GM12872 (cell line): ENCODE data around the gene PRDM5.

Source experiments
- TF ChIP-seq, protein P1 (sequence below): IDR thresholded peaks from 3 replicates; pipeline ENCODE4 v1.5.1; 2011; ENCODE audit warnings: low read depth, mild to moderate bottlenecking, low read length, moderate library complexity; ENCODE audit not compliant: insufficient read depth

PRDM5 gene

DNA sequence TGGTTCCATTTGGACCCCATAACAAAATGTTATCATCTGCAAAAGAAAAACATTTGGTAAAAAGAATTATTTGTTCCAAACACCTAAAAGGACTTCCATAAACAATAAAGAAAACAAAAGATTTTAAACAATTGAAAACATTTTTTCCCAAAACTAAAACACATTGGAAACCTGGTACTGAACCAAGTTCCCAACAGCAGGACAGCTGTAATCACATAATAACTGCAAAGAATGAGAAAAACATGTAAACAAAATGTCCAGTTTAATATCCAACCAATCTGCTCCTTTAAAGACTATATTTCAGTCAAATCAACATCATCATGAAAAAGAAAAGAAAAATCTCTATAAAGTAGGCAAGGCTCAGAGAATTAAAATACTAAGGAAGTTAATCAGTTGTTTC lies 36.3 kb downstream of the PRDM5 start:
- TF ChIP-seq, protein P1, sequence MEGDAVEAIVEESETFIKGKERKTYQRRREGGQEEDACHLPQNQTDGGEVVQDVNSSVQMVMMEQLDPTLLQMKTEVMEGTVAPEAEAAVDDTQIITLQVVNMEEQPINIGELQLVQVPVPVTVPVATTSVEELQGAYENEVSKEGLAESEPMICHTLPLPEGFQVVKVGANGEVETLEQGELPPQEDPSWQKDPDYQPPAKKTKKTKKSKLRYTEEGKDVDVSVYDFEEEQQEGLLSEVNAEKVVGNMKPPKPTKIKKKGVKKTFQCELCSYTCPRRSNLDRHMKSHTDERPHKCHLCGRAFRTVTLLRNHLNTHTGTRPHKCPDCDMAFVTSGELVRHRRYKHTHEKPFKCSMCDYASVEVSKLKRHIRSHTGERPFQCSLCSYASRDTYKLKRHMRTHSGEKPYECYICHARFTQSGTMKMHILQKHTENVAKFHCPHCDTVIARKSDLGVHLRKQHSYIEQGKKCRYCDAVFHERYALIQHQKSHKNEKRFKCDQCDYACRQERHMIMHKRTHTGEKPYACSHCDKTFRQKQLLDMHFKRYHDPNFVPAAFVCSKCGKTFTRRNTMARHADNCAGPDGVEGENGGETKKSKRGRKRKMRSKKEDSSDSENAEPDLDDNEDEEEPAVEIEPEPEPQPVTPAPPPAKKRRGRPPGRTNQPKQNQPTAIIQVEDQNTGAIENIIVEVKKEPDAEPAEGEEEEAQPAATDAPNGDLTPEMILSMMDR, result no peak

DNA sequence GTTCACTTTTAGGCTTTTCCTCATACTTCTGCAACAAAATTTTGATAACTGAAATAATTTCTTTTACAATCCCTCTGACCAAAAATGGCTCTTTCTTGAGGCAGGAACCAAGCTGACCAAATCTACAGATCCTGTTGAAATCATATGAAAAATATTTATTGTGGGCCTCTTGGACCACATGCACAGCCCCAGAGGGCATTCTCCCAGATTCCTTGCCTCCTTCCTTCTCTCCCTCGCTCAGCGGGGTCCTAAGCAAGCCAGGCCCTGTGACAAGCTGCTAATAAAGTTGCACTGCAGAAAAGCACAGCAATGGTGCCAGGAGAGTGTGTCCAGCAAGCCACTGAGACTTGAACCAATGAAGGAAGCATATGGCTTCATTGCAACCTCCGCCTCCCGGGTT lies 40.7 kb downstream of the PRDM5 start:
- TF ChIP-seq, protein P1, result no peak

DNA sequence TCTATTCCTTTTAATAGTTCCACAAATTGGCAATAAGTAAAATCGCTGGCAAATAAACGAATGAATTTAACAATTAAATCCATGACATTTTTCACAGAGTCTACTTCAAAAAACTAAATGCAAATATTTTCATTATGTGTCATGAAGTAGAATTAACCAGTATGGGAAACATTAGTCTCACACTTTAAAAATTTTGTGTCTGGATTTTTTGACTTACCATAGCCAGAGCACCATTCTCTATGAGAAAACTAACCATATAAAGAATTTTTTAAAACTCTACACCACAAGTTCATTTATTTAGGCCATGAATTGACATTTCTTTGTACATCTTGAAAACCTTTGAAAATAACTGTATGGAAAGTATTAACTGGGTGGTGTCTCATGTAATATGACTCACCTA lies 41.2 kb downstream of the PRDM5 start:
- TF ChIP-seq, protein P1, result no peak

DNA sequence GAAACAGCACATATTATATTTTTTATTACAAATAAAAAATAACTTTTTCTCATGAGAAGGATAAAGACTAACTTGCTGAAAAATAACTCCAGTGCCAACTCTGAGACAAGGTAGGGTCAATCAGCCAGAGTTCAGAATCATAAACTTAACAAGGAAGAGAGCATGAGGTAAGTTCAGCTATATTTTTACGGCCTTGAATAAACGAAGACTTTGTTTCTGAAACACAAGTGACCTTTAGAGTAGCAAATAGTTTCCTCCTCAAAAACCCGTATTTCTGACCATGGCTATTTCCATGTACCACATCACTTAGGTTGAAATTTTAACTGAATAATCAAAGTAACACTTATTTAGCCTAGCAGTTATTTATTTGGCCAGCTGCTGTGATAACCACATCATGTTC lies 45.5 kb downstream of the PRDM5 start:
- TF ChIP-seq, protein P1, result no peak

DNA sequence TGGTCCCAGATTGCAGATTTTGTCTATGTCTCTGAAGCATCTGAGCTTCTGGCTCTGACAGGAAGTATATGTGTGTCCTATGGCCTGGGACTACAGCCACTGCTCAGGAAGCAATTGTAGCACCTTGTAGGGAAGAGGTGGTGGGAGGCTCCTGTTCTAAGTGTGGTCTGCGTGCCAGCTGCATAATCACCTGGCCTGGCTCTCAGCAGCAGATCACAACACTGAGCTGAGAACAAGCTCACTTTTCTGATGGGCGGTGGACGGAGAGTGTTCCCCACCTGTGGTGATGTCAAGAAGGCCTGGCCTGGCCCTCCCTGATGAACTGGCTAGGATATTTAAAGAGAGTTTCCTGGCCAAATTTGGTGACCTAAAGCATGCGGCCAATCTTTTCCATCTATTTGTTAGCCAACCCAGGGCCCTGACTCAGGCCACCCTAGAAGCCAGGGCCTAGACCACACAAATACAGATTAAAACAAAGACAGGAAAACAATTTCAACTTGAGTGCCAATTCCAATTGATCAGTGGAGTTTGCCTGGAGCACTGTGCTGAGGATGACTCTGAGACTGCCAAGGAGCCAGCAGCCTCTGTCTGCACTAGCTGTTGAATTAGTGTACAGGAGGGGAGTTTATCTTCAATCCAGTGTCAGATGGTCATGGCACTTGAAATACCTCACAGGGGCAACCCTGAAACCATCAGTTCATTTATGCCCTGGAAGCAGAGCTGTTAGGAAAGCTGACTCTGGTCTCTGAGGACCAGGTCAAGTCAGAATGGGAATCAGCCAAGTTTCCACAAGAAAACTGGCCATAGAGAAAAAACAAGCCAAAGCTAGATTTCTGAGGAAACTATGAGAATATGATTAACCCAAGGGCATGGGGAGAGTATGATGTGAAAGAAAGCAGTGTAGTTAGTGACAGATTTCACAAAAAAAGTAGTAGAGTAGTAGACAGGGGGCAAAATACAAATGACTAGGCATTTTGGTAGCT lies 47.4 kb downstream of the PRDM5 start:
- TF ChIP-seq, protein P1, result no peak

DNA sequence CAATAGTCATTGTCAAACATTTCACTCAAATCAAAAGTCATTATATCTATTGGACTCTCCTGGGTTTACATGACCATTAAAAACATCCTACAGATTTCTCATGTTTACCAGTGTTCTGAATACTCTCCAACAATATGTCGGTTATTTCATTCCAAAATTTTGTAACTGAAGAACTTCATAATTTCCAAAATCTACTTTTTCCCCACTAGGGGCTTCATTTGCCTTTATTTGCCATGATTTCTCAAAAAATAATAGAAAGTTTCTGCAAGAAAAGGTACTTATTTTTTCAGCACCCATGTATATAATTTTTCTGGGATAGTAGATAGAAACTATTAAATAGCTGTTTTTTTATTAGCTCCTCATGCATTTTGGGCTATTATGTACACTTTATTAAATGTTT lies 49.0 kb downstream of the PRDM5 start:
- TF ChIP-seq, protein P1, result no peak

DNA sequence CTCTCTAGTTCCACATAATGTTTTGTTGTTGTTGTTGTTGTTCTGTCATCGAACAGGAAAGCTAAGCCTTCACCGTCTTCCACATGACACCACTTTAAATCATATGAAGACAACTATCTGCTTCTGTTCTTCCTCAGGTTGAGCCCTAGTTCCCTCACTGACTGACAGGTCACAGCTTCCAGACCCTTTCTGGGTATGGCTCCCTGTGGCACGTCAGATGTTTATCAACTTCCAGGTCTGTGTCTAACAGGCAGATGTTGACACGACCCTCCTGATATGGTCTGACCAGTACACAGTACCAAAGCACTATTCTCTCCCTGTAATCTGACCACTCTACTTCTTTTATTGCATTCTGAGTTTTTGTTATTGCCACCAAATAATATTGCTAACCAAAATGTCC lies 51.4 kb downstream of the PRDM5 start:
- TF ChIP-seq, protein P1, result no peak
